Endothelial cell of umbilical vein (primary cell): Measurements from ENCODE around the gene MRPS5. TPM values are rescaled to one million over a fixed set of nuclear protein-coding genes. Genes with fewer than 3 reads are reported as not detected.

Source experiments
- BruUV-seq: library from RNA; stranded (reverse); fragments of 400-500 nt; replicated peaks from 2 replicates; lab custom pipeline; 2021; lab: Mats Ljungman, UMichigan
- CTCF ChIA-PET: fragments of 300-600, 350-600 bp; sonication (Branson Sonifier 250); formaldehyde crosslinking; loops from one replicate; lab custom pipeline; 2021; ENCODE audit warnings: antibody characterized with exemption, inconsistent platforms; lab: Charles Lee
- POLR2A ChIA-PET: fragments of 300-600, 350-600 bp; sonication (Branson Sonifier 250); formaldehyde crosslinking; loops from one replicate; lab custom pipeline; 2021; ENCODE audit warnings: antibody characterized with exemption, inconsistent platforms; lab: Charles Lee
- DNase-seq: peaks from one replicate; pipeline ENCODE4 v3.0.0-alpha.2; 2011; ENCODE audit warnings: low read depth, low spot score
- FAIRE-seq: peaks from 2 replicates; lab custom pipeline; 2011; peaks lifted over from hg19 to GRCh38; lab: Jason Lieb, UNC
- H2AFZ ChIP-seq: 2 replicates; pipeline ENCODE4 v1.6.0; 2012; ENCODE audit warnings: low read depth, low read length, control low read depth, inconsistent platforms
- H3K27ac ChIP-seq: 2 replicates; pipeline ENCODE4 v1.5.1; 2011; ENCODE audit warnings: low read depth, mild to moderate bottlenecking, control low read depth, low read length, moderate library complexity; ENCODE audit not compliant: insufficient read depth
- H3K27me3 ChIP-seq, 2 experiments: 2 replicates each; pipeline versions ENCODE4 v1.6.0 to v1.6.1; 2011; ENCODE audit warnings: low read length in 2 of 2, mixed read lengths in 1 of 2; ENCODE audit not compliant: control insufficient read depth in 2 of 2, insufficient read depth in 2 of 2
- H3K36me3 ChIP-seq, 2 experiments: 2 replicates in 1 of 2; 3 replicates in 1 of 2; pipeline ENCODE4 v1.5.1; 2011; ENCODE audit warnings: low read length in 2 of 2, mild to moderate bottlenecking in 1 of 2, moderate library complexity in 1 of 2; ENCODE audit not compliant: control insufficient read depth in 2 of 2, insufficient read depth in 2 of 2; ENCODE audit errors: extremely low read depth in 1 of 2
- H3K4me1 ChIP-seq: 3 replicates; pipeline ENCODE4 v1.5.1; 2011; ENCODE audit warnings: mild to moderate bottlenecking, low read length; ENCODE audit not compliant: control insufficient read depth, insufficient read depth; ENCODE audit errors: extremely low read depth
- H3K4me2 ChIP-seq: 2 replicates; pipeline ENCODE4 v1.6.1; 2011; ENCODE audit warnings: low read length, control low read depth, mixed read lengths; ENCODE audit not compliant: insufficient read depth
- H3K4me3 ChIP-seq, 3 experiments: fragments of 200-600 bp in 1 of 3; sonication (generic), shearing (Covaris generic) in 1 of 3; replicated peaks in 1 of 3; 2 replicates each; pipeline ENCODE4 v1.5.1; 2011 to 2016; ENCODE audit warnings: control low read depth in 3 of 3, low read length in 3 of 3, mild to moderate bottlenecking in 2 of 3, inconsistent platforms in 1 of 3, low read depth in 1 of 3, moderate library complexity in 1 of 3; ENCODE audit not compliant: insufficient read depth in 1 of 3
- H3K79me2 ChIP-seq: 2 replicates; pipeline ENCODE4 v1.6.0; 2012; ENCODE audit warnings: low read length, inconsistent platforms; ENCODE audit not compliant: control insufficient read depth, insufficient read depth
- H3K9ac ChIP-seq: replicated peaks from 2 replicates; pipeline ENCODE3; 2011; ENCODE audit warnings: low read length, control low read depth; ENCODE audit not compliant: insufficient read depth; ENCODE audit errors: extremely low read depth
- H3K9me1 ChIP-seq: replicated peaks from 3 replicates; pipeline ENCODE4 v1.6.0; 2011; ENCODE audit warnings: mild to moderate bottlenecking, low read length; ENCODE audit not compliant: control insufficient read depth, insufficient read depth; ENCODE audit errors: extremely low read depth
- H3K9me3 ChIP-seq: replicated peaks from 2 replicates; pipeline ENCODE4 v1.5.1; 2012; ENCODE audit warnings: low read length, inconsistent platforms; ENCODE audit not compliant: control insufficient read depth, insufficient read depth
- H4K20me1 ChIP-seq: replicated peaks from 2 replicates; pipeline ENCODE3; 2011; ENCODE audit warnings: mild to moderate bottlenecking, low read length; ENCODE audit not compliant: control insufficient read depth, insufficient read depth; ENCODE audit errors: extremely low read depth
- CTCF ChIP-seq, 2 donors: IDR thresholded peaks; 1 replicate in 1 of 2; 2 replicates in 1 of 2; pipeline ENCODE4 v1.5.1; 2011; ENCODE audit warnings: low read length in 2 of 2, mild to moderate bottlenecking in 2 of 2, moderate library complexity in 2 of 2, control low read depth in 1 of 2, inconsistent platforms in 1 of 2, low read depth in 1 of 2; ENCODE audit not compliant: insufficient read depth in 1 of 2; ENCODE audit errors: extremely low read depth in 1 of 2
- EZH2 ChIP-seq: IDR thresholded peaks from 2 replicates; pipeline ENCODE4 v1.6.1; 2012; ENCODE audit warnings: borderline replicate concordance, low read depth, mild to moderate bottlenecking, moderate library complexity, low read length, inconsistent platforms; ENCODE audit not compliant: severe bottlenecking
- FOS ChIP-seq: IDR thresholded peaks from 2 replicates; pipeline ENCODE4 v1.6.1; 2011; ENCODE audit warnings: mild to moderate bottlenecking, low read length, moderate library complexity, borderline replicate concordance; ENCODE audit not compliant: insufficient read depth
- GATA2 ChIP-seq: IDR thresholded peaks from 2 replicates; pipeline ENCODE4 v1.7.0; 2011; ENCODE audit warnings: low read depth, mild to moderate bottlenecking, moderate library complexity, mixed read lengths, low read length; ENCODE audit not compliant: insufficient read length, insufficient read depth
- JUN ChIP-seq: IDR thresholded peaks from 2 replicates; pipeline ENCODE4 v1.6.1; 2011; ENCODE audit warnings: borderline replicate concordance, low read depth; ENCODE audit not compliant: insufficient read length, insufficient read depth
- MAX ChIP-seq: IDR thresholded peaks from 2 replicates; pipeline ENCODE4 v1.6.1; 2011; ENCODE audit not compliant: insufficient read depth, insufficient read length
- MYC ChIP-seq: IDR thresholded peaks from one replicate; pipeline ENCODE4 v1.6.1; 2011; ENCODE audit warnings: mild to moderate bottlenecking, low read depth, low read length
- POLR2A ChIP-seq: IDR thresholded peaks from 2 replicates; pipeline ENCODE4 v1.6.1; 2012; ENCODE audit warnings: low read depth, mild to moderate bottlenecking, control low read depth, low read length
- POLR2AphosphoS5 ChIP-seq: IDR thresholded peaks from 2 replicates; pipeline ENCODE4 v1.6.1; 2012; ENCODE audit warnings: low read depth, mild to moderate bottlenecking, control low read depth, low read length, moderate library complexity; ENCODE audit not compliant: insufficient read depth
- dilution Hi-C: fragments of 300-500 bp; cut with MboI; formaldehyde crosslinking; loops from one replicate; pipeline ENCODE4 v1.15.0; 2019; ENCODE audit warnings: low sequenced_read_pairs; ENCODE audit not compliant: extremely low pct_ligation_motif_present
- intact Hi-C: fragments of 100-400 bp; cut with micrococcal nuclease; formaldehyde crosslinking; loops from one replicate; pipeline ENCODE4 v1.10.0; 2022
- polyA plus RNA-seq, 4 experiments: library from polyadenylated mRNA; depleted of rRNA in 3 of 4; stranded (reverse) in 3 of 4; unstranded in 1 of 4; fragments of >200 nt; gene quantifications; 2 replicates each; pipeline versions ENCODE4 v1.2.1 to v1.2.3, GENCODE V29; 2011 to 2012; ENCODE audit warnings: missing spikeins in 1 of 4
- total RNA-seq: library from RNA; stranded (reverse); gene quantifications from 2 replicates; pipeline ENCODE4 v1.2.3, GENCODE V29; 2021

MRPS5 gene
- total and polyA plus RNA-seq, 2 donors (not counting 3 experiments of a cell fraction or from before 2014, with no cell fraction given): 50.5 to 62.8 TPM

- no peak for FAIRE-seq
- intact Hi-C loops: no loop called here
- no peak overlapping the region for H3K9ac ChIP-seq
Measured at GRCh38 chr2:95039978-95040377, 81.6 kb downstream of the MRPS5 start.

More at GRCh38 chr2:95039978-95040377, 81.6 kb downstream of the MRPS5 start:
- Histone ChIP-seq H3K27ac (no peak overlapping the region), H3K9me1 (no peaks in the 10 kb centered on the region), H4K20me1 (no peaks in the 10 kb centered on the region), H3K27me3 (no peaks in the 10 kb centered on the region), H3K36me3 (no peaks in the 10 kb centered on the region), H3K9me3 (no peaks in the 10 kb centered on the region), H3K4me1 (no peaks in the 10 kb centered on the region), H3K4me2 (no peak overlapping the region), H3K79me2 (no peaks in the 10 kb centered on the region), H3K4me3 (no peak overlapping the region), H2AFZ (no peak overlapping the region)
- no TSS peak for BruUV-seq
- POLR2A ChIA-PET: no interaction called here
- TF ChIP-seq FOS (no peak), MYC (no peak), POLR2A (no peak), EZH2 (no peak), POLR2AphosphoS5 (no peak), JUN (no peak), CTCF (IDR thresholded peaks at IDR 0.05; ENCODE audit: extremely low read depth in 1 of 2, insufficient read depth in 1 of 2, low read depth in 1 of 2, low read length in 2 of 2) (no peak), GATA2 (no peak), MAX (no peak)
- dilution Hi-C loops: no loop called here
- no peak for DNase-seq
- CTCF ChIA-PET: no interaction called here
